ENCODE results near the gene APMAP.

The APMAP gene

GRCh38 chr20:25017257-25017803, 24.8 kb upstream of the APMAP start:
- no peak overlapping the region for H3K4me3 ChIP-seq (ENCODE audit: low read depth in 1 of 5, low read length in 5 of 5)
- H3K27ac ChIP-seq (ENCODE audit: low read depth, low read length) = no peak overlapping the region
- H3K36me3 ChIP-seq (ENCODE audit: control insufficient read depth in 5 of 5, insufficient read depth in 5 of 5, low read length in 5 of 5) = peaks cover 0 to 72% (median 35%) of the 10 kb centered on the region in 5 donors
- H3K4me1 ChIP-seq (ENCODE audit: control insufficient read depth in 5 of 5, insufficient read depth in 5 of 5, low read length in 5 of 5) = no peaks in the 10 kb centered on the region
- H3K27me3 ChIP-seq (ENCODE audit: control insufficient read depth in 5 of 5, insufficient read depth in 4 of 5, low read length in 5 of 5) = no peaks in the 10 kb centered on the region
- no peak overlapping the region for H3K9ac ChIP-seq (ENCODE audit: low read length in 5 of 5)
- H3K9me3 ChIP-seq (ENCODE audit: control insufficient read depth in 5 of 5, low read length in 5 of 5) = no peaks in the 10 kb centered on the region

GRCh38 chr20:25016471-25016870, 23.9 kb upstream of the APMAP start:
- H3K4me1 ChIP-seq (ENCODE audit: control insufficient read depth in 5 of 5, insufficient read depth in 5 of 5, low read length in 5 of 5) = no peaks in the 10 kb centered on the region
- H3K27ac ChIP-seq (ENCODE audit: low read depth, low read length) = no peak overlapping the region
- no peak overlapping the region for H3K4me3 ChIP-seq (ENCODE audit: low read depth in 1 of 5, low read length in 5 of 5)
- H3K27me3 ChIP-seq (ENCODE audit: control insufficient read depth in 5 of 5, insufficient read depth in 4 of 5, low read length in 5 of 5) = no peaks in the 10 kb centered on the region
- no peaks in the 10 kb centered on the region for H3K9me3 ChIP-seq (ENCODE audit: control insufficient read depth in 5 of 5, low read length in 5 of 5)
- no peak overlapping the region for H3K9ac ChIP-seq (ENCODE audit: low read length in 5 of 5)
- H3K36me3 ChIP-seq (ENCODE audit: control insufficient read depth in 5 of 5, insufficient read depth in 5 of 5, low read length in 5 of 5) = peaks cover 0 to 81% (median 43%) of the 10 kb centered on the region in 5 donors

GRCh38 chr20:25015986-25016385, 23.4 kb upstream of the APMAP start:
- no peaks in the 10 kb centered on the region for H3K9me3 ChIP-seq (ENCODE audit: control insufficient read depth in 5 of 5, low read length in 5 of 5)
- no peaks in the 10 kb centered on the region for H3K27me3 ChIP-seq (ENCODE audit: control insufficient read depth in 5 of 5, insufficient read depth in 4 of 5, low read length in 5 of 5)
- H3K9ac ChIP-seq (ENCODE audit: low read length in 5 of 5) = no peak overlapping the region
- no peak overlapping the region for H3K27ac ChIP-seq (ENCODE audit: low read depth, low read length)
- peaks cover 0 to 81% (median 43%) of the 10 kb centered on the region in 5 donors for H3K36me3 ChIP-seq (ENCODE audit: control insufficient read depth in 5 of 5, insufficient read depth in 5 of 5, low read length in 5 of 5)
- no peak overlapping the region for H3K4me3 ChIP-seq (ENCODE audit: low read depth in 1 of 5, low read length in 5 of 5)
- no peaks in the 10 kb centered on the region for H3K4me1 ChIP-seq (ENCODE audit: control insufficient read depth in 5 of 5, insufficient read depth in 5 of 5, low read length in 5 of 5)

GRCh38 chr20:25014816-25015215, 22.3 kb upstream of the APMAP start:
- no peaks in the 10 kb centered on the region for H3K4me1 ChIP-seq (ENCODE audit: control insufficient read depth in 5 of 5, insufficient read depth in 5 of 5, low read length in 5 of 5)
- no peaks in the 10 kb centered on the region for H3K9me3 ChIP-seq (ENCODE audit: control insufficient read depth in 5 of 5, low read length in 5 of 5)
- H3K27me3 ChIP-seq (ENCODE audit: control insufficient read depth in 5 of 5, insufficient read depth in 4 of 5, low read length in 5 of 5) = no peaks in the 10 kb centered on the region
- no peak overlapping the region for H3K9ac ChIP-seq (ENCODE audit: low read length in 5 of 5)
- peaks cover 0 to 85% (median 47%) of the 10 kb centered on the region in 5 donors for H3K36me3 ChIP-seq (ENCODE audit: control insufficient read depth in 5 of 5, insufficient read depth in 5 of 5, low read length in 5 of 5)
- no peak overlapping the region for H3K27ac ChIP-seq (ENCODE audit: low read depth, low read length)
- no peak overlapping the region for H3K4me3 ChIP-seq (ENCODE audit: low read depth in 1 of 5, low read length in 5 of 5)

- H3K36me3 ChIP-seq (ENCODE audit: control insufficient read depth in 5 of 5, insufficient read depth in 5 of 5, low read length in 5 of 5) = peaks cover 0 to 85% (median 54%) of the 10 kb centered on the region in 5 donors
- no peak overlapping the region for H3K27ac ChIP-seq (ENCODE audit: low read depth, low read length)
- no peaks in the 10 kb centered on the region for H3K9me3 ChIP-seq (ENCODE audit: control insufficient read depth in 5 of 5, low read length in 5 of 5)
- no peaks in the 10 kb centered on the region for H3K4me1 ChIP-seq (ENCODE audit: control insufficient read depth in 5 of 5, insufficient read depth in 5 of 5, low read length in 5 of 5)
- H3K9ac ChIP-seq (ENCODE audit: low read length in 5 of 5) = no peak overlapping the region
- H3K27me3 ChIP-seq (ENCODE audit: control insufficient read depth in 5 of 5, insufficient read depth in 4 of 5, low read length in 5 of 5) = no peaks in the 10 kb centered on the region
- no peak overlapping the region for H3K4me3 ChIP-seq (ENCODE audit: low read depth in 1 of 5, low read length in 5 of 5)
Observed at GRCh38 chr20:25013478-25014380, 21.2 kb upstream of the APMAP start.

GRCh38 chr20:25012616-25013189, 20.2 kb upstream of the APMAP start:
- Histone ChIP-seq H3K4me3 (ENCODE audit: low read depth in 1 of 5, low read length in 5 of 5) (no peak overlapping the region), H3K9ac (ENCODE audit: low read length in 5 of 5) (no peak overlapping the region), H3K27me3 (ENCODE audit: control insufficient read depth in 5 of 5, insufficient read depth in 4 of 5, low read length in 5 of 5) (no peaks in the 10 kb centered on the region), H3K27ac (ENCODE audit: low read depth, low read length) (no peak overlapping the region), H3K36me3 (ENCODE audit: control insufficient read depth in 5 of 5, insufficient read depth in 5 of 5, low read length in 5 of 5) (peaks cover 0 to 91% (median 60%) of the 10 kb centered on the region in 5 donors), H3K4me1 (ENCODE audit: control insufficient read depth in 5 of 5, insufficient read depth in 5 of 5, low read length in 5 of 5) (no peaks in the 10 kb centered on the region), H3K9me3 (ENCODE audit: control insufficient read depth in 5 of 5, low read length in 5 of 5) (no peaks in the 10 kb centered on the region)

- Histone ChIP-seq H3K27me3 (ENCODE audit: control insufficient read depth in 5 of 5, insufficient read depth in 4 of 5, low read length in 5 of 5) (no peaks in the 10 kb centered on the region), H3K4me3 (ENCODE audit: low read depth in 1 of 5, low read length in 5 of 5) (no peak overlapping the region), H3K9ac (ENCODE audit: low read length in 5 of 5) (no peak overlapping the region), H3K27ac (ENCODE audit: low read depth, low read length) (no peak overlapping the region), H3K9me3 (ENCODE audit: control insufficient read depth in 5 of 5, low read length in 5 of 5) (no peaks in the 10 kb centered on the region), H3K36me3 (ENCODE audit: control insufficient read depth in 5 of 5, insufficient read depth in 5 of 5, low read length in 5 of 5) (peaks cover 3 to 92% (median 66%) of the 10 kb centered on the region in 5 donors), H3K4me1 (ENCODE audit: control insufficient read depth in 5 of 5, insufficient read depth in 5 of 5, low read length in 5 of 5) (no peaks in the 10 kb centered on the region)
Observed at GRCh38 chr20:25011831-25012241, 19.3 kb upstream of the APMAP start.

- Histone ChIP-seq H3K27me3 (ENCODE audit: control insufficient read depth in 5 of 5, insufficient read depth in 4 of 5, low read length in 5 of 5) (no peaks in the 10 kb centered on the region), H3K9ac (ENCODE audit: low read length in 5 of 5) (no peak overlapping the region), H3K4me1 (ENCODE audit: control insufficient read depth in 5 of 5, insufficient read depth in 5 of 5, low read length in 5 of 5) (no peaks in the 10 kb centered on the region), H3K4me3 (ENCODE audit: low read depth in 1 of 5, low read length in 5 of 5) (no peak overlapping the region), H3K36me3 (ENCODE audit: control insufficient read depth in 5 of 5, insufficient read depth in 5 of 5, low read length in 5 of 5) (peaks cover 4 to 94% (median 69%) of the 10 kb centered on the region in 5 donors), H3K9me3 (ENCODE audit: control insufficient read depth in 5 of 5, low read length in 5 of 5) (no peaks in the 10 kb centered on the region), H3K27ac (ENCODE audit: low read depth, low read length) (no peak overlapping the region)
Observed at GRCh38 chr20:25011261-25011660, 18.7 kb upstream of the APMAP start.

GRCh38 chr20:25009218-25010145, 16.9 kb upstream of the APMAP start:
- H3K27ac ChIP-seq (ENCODE audit: low read depth, low read length) = no peak overlapping the region
- H3K27me3 ChIP-seq (ENCODE audit: control insufficient read depth in 5 of 5, insufficient read depth in 4 of 5, low read length in 5 of 5) = no peaks in the 10 kb centered on the region
- no peaks in the 10 kb centered on the region for H3K4me1 ChIP-seq (ENCODE audit: control insufficient read depth in 5 of 5, insufficient read depth in 5 of 5, low read length in 5 of 5)
- peaks cover 4 to 94% (median 75%) of the 10 kb centered on the region in 5 donors for H3K36me3 ChIP-seq (ENCODE audit: control insufficient read depth in 5 of 5, insufficient read depth in 5 of 5, low read length in 5 of 5)
- H3K9me3 ChIP-seq (ENCODE audit: control insufficient read depth in 5 of 5, low read length in 5 of 5) = no peaks in the 10 kb centered on the region
- no peak overlapping the region for H3K9ac ChIP-seq (ENCODE audit: low read length in 5 of 5)
- H3K4me3 ChIP-seq (ENCODE audit: low read depth in 1 of 5, low read length in 5 of 5) = no peak overlapping the region

Measured in subcutaneous abdominal adipose tissue (tissue), 5 donors.